Kidney (tissue), 14 donors: ENCODE results near the gene IHH. TPM values are rescaled to one million over a fixed set of nuclear protein-coding genes. Genes with fewer than 3 reads are reported as not detected.

Experiments
- DNase-seq, 5 donors: peaks; one replicate each; pipeline ENCODE4 v3.0.0-alpha.2; 2013 to 2020
- FAIRE-seq: peaks from 2 replicates; lab custom pipeline; 2012; peaks lifted over from hg19 to GRCh38; lab: Jason Lieb, UNC
- H3K27ac ChIP-seq, 2 donors: one replicate each; pipeline ENCODE4 v1.7.0; 2013; ENCODE audit warnings: low read depth in 2 of 2, low read length in 2 of 2, inconsistent platforms in 1 of 2
- H3K27me3 ChIP-seq: one replicate; pipeline ENCODE4 v1.7.1; 2013; ENCODE audit warnings: low read length, inconsistent platforms; ENCODE audit not compliant: control insufficient read depth, insufficient read depth
- H3K36me3 ChIP-seq, 3 donors: one replicate each; pipeline versions ENCODE4 v1.7.0 to v1.7.1; 2013; ENCODE audit warnings: low read length in 3 of 3, control low read depth in 1 of 3, inconsistent platforms in 1 of 3; ENCODE audit not compliant: insufficient read depth in 3 of 3, control insufficient read depth in 2 of 3
- H3K4me1 ChIP-seq, 3 donors: one replicate each; pipeline versions ENCODE4 v1.7.0 to v1.7.1; 2013; ENCODE audit warnings: low read length in 3 of 3, inconsistent platforms in 1 of 3, low read depth in 1 of 3; ENCODE audit not compliant: control insufficient read depth in 2 of 3, insufficient read depth in 2 of 3
- H3K4me3 ChIP-seq, 3 donors: one replicate each; pipeline versions ENCODE4 v1.7.0 to v1.8.1; 2013; ENCODE audit warnings: low read length in 3 of 3, control low read depth in 1 of 3, inconsistent platforms in 1 of 3
- H3K9ac ChIP-seq, 3 donors: one replicate each; pipeline versions ENCODE4 v1.7.0 to v1.7.1; 2013; ENCODE audit warnings: low read length in 3 of 3, control low read depth in 1 of 3, inconsistent platforms in 1 of 3
- H3K9me3 ChIP-seq, 3 donors: one replicate each; pipeline versions ENCODE4 v1.7.0 to v1.7.1; 2013; ENCODE audit warnings: low read length in 3 of 3, control low read depth in 1 of 3, inconsistent platforms in 1 of 3; ENCODE audit not compliant: control insufficient read depth in 2 of 3, insufficient read depth in 1 of 3
- intact Hi-C: fragments of 100-400 bp; cut with DNase I; formaldehyde crosslinking; loops from one replicate; pipeline ENCODE4 v1.11.1; 2022
- polyA plus RNA-seq: library from polyadenylated mRNA; stranded (reverse); fragments of 350-450 nt; fragmentation: Illumina TruSeq; extraction: RNeasy Lipid Tissue Mini Kit (QIAGEN cat#74804); gene quantifications from one replicate; pipeline ENCODE4 v1.2.3, GENCODE V29; 2014; ENCODE audit warnings: low read depth, low replicate concordance; ENCODE audit not compliant: insufficient read depth
- total RNA-seq: library from RNA; stranded (reverse); fragmentation: NEBNext Ultra II Directional; extraction: Animal tissue kit (Norgen Biotek cat#: 25700); gene quantifications from one replicate; pipeline ENCODE4 v1.2.1, GENCODE V29; 2021
- TF ChIP-seq, protein P1 (sequence below): IDR thresholded peaks from 3 replicates; pipeline ENCODE4 v1.5.1; 2012; ENCODE audit warnings: mild to moderate bottlenecking, moderate library complexity, borderline replicate concordance; ENCODE audit not compliant: insufficient read depth; ENCODE audit errors: extremely low read depth
- donor health status: control.
- donor health status: control.
- donor health status: control.
- donor health status: control.
- donor health status: control.
- donor health status: DM: yes; HTN: yes; CAD: no.
- donor health status: Normal renal cell carcinoma (clear cell type).

The IHH gene
- total and polyA plus RNA-seq, 2 donors from 2014 or later: 0.88 to 3.1 TPM

DNA sequence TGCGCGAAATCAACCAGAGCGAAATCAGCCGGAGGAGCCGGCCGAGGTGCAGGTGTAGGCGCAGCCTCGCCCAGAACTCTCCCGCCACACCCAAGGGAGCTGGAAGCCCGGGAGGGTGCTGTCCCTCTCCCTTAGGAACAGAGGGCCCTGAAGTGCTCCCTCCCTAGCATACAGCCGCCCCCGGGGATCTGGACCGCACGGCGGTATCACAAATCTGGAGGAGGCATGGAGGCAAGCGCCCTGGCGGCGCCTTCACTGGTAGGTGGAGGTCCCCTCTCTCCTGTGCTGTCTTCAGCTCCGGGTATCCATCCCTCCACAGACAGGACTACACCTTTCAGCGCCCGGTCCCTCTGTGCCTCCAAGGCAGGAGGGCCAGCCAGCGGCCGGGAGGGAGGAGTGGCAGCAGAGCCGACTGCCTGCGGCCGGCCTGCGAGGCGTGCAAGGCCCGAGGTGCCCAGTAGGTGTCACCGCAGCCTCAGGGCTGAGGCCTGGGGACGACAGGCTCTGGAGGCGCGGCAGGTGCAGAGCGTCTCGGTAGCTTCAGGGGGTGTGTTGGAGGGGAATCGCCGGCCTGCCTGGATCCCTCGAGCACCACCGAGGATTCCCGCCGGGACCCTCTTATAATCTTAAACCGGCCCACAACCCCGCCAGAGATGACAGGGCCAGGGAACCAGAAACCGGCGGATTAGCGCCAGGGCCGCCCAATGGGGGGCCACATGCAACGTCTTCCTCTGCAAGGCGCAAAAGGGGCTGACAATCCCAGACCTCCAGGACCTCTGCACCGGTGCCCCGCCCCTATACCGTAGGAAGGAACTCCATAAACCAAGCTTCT, 2.8 kb downstream of the IHH start:
- Histone ChIP-seq H3K9ac (no peak overlapping the region), H3K9me3 (no peaks in the 10 kb centered on the region), H3K4me1 (peaks cover 0 to 14% (median 6%) of the 10 kb centered on the region in 3 donors), H3K27ac (no peak overlapping the region), H3K36me3 (peaks cover 0 to 3% (median 0%) of the 10 kb centered on the region in 3 donors), H3K4me3 (peak overlapping the region in 2 of 3 donors; percentile 26 to 47), H3K27me3 (peaks cover 45% of the 10 kb centered on the region)
- TF ChIP-seq, protein P1, sequence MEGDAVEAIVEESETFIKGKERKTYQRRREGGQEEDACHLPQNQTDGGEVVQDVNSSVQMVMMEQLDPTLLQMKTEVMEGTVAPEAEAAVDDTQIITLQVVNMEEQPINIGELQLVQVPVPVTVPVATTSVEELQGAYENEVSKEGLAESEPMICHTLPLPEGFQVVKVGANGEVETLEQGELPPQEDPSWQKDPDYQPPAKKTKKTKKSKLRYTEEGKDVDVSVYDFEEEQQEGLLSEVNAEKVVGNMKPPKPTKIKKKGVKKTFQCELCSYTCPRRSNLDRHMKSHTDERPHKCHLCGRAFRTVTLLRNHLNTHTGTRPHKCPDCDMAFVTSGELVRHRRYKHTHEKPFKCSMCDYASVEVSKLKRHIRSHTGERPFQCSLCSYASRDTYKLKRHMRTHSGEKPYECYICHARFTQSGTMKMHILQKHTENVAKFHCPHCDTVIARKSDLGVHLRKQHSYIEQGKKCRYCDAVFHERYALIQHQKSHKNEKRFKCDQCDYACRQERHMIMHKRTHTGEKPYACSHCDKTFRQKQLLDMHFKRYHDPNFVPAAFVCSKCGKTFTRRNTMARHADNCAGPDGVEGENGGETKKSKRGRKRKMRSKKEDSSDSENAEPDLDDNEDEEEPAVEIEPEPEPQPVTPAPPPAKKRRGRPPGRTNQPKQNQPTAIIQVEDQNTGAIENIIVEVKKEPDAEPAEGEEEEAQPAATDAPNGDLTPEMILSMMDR: peak; percentile 86
- intact Hi-C loops: loop anchor here (10.0 kb wide), 1 partner anchor 97 kb away; no protein-coding TSS in a partner anchor
- DNase-seq (peak; percentile 69 to 90 (median 77)), FAIRE-seq (no peak)

DNA sequence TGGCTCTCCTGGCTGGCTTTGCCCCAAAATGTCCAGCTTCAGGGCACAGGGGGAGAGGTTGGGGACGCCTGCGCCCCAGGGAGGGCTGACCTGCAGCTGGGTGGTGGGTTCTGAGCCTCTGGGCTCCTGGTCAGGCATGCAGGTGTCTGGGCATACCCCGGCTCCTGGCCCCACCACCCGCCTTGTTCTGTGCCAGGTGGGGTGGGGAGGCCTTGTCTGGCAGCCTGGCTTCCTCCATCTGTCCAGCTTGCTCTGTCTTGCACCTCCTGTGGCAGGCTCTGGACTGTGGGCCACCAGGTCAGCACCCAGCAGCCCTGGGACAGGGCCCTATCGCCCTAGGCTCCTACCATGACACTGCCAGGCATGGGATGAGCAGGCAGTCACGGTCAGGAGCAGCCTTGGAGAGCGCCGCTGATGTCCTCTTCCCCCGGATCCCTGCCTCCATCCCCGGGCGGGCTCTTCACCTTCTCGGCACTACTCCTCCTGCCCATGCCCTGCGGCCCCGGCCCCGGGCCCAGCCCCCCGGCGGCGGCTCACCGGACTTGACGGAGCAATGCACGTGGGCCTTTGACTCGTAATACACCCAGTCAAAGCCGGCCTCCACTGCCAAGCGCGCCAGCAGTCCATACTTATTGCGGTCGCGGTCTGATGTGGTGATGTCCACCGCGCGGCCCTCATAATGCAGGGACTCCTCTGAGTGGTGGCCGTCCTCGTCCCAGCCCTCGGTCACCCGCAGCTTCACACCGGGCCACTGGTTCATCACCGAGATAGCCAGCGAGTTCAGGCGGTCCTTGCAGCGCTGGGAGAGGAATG, 3.6 kb downstream of the IHH start:
- DNase-seq (peak in 2 of 5 donors; percentile 48 to 71), FAIRE-seq (no peak)
- Histone ChIP-seq H3K36me3 (peaks cover 0 to 3% (median 0%) of the 10 kb centered on the region in 3 donors), H3K4me1 (peaks cover 0 to 14% (median 6%) of the 10 kb centered on the region in 3 donors), H3K9me3 (no peaks in the 10 kb centered on the region), H3K4me3 (no peak overlapping the region), H3K27ac (no peak overlapping the region), H3K27me3 (peaks cover 36% of the 10 kb centered on the region), H3K9ac (no peak overlapping the region)
- TF ChIP-seq, protein P1: no peak
- intact Hi-C loops: loop anchor here (10.0 kb wide), 1 partner anchor 98 kb away; no protein-coding TSS in a partner anchor

DNA sequence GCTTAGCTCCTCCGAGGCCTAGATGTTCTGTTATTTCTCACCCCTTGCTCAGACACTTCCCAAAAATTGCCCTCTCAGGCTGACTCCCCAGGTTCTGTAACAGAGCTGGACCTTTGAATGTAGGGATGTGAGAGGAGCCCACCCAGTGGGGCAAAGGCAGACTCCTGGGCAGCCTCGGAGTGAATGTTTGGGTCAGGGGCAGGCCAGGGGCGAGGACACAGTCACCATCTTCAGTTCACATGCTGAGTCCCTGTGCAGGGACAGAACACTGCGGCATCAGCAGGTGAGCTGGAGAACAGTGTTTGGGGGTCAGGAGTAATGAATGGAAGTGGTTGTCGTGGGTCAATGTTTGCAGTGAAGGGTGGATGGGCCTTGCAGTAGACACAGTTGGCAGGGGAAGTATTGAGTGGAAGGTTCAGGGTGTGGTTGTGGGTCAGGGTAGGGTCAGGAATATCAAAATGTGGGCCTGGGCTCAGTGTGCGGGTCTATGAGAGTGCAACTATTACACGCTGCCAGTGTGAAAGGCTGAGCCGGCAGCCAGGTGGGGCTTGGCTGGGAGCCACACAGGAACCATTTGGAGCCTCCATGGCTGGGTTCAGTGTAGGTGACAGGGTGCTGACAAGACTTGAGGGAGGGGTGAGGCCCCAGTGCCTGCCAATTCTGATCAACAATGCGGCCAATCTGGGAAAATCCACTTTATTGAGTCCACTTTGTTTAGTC, 4.4 kb downstream of the IHH start:
- no peak for FAIRE-seq
- Histone ChIP-seq H3K27me3 (peaks cover 29% of the 10 kb centered on the region), H3K4me1 (peaks cover 0 to 14% (median 6%) of the 10 kb centered on the region in 3 donors), H3K9ac (no peak overlapping the region), H3K36me3 (peaks cover 0 to 3% (median 0%) of the 10 kb centered on the region in 3 donors), H3K9me3 (no peaks in the 10 kb centered on the region), H3K4me3 (no peak overlapping the region), H3K27ac (no peak overlapping the region)
- intact Hi-C loops: loop anchor here (10.0 kb wide), 1 partner anchor 98 kb away; no protein-coding TSS in a partner anchor
- DNase-seq: no peak
- TF ChIP-seq, protein P1: no peak
